GM19463 (cell line): ENCODE data around the gene HNRNPA0.

Experiments
- ATAC-seq: cut with Tn5 transposase; IDR thresholded peaks from one replicate; pipeline ENCODE4 v1.9.1; 2021; ENCODE audit warnings: mild to moderate bottlenecking, moderate library complexity; ENCODE audit not compliant: unreplicated experiment

HNRNPA0 gene

GRCh38 chr5:137728048-137728447 is 26.1 kb downstream of the HNRNPA0 start:
- no peak for ATAC-seq

GRCh38 chr5:137727623-137728022 is 26.5 kb downstream of the HNRNPA0 start:
- no peak for ATAC-seq

- ATAC-seq: no peak
Observed at GRCh38 chr5:137724251-137724650, 29.9 kb downstream of the HNRNPA0 start.

- no peak for ATAC-seq
Observed at GRCh38 chr5:137718611-137719010, 35.6 kb downstream of the HNRNPA0 start.

- ATAC-seq: no peak
Observed at GRCh38 chr5:137716337-137716736, 37.8 kb downstream of the HNRNPA0 start.

GRCh38 chr5:137715456-137715855 is 38.7 kb downstream of the HNRNPA0 start:
- ATAC-seq: no peak

GRCh38 chr5:137714946-137715345 is 39.2 kb downstream of the HNRNPA0 start:
- ATAC-seq: no peak

GRCh38 chr5:137714494-137714893 is 39.7 kb downstream of the HNRNPA0 start:
- ATAC-seq: no peak

- ATAC-seq: no peak
Observed at GRCh38 chr5:137712139-137712667, 42.0 kb downstream of the HNRNPA0 start.

- no peak for ATAC-seq
Observed at GRCh38 chr5:137710086-137710485, 44.1 kb downstream of the HNRNPA0 start.

GRCh38 chr5:137708796-137709559 is 45.2 kb downstream of the HNRNPA0 start:
- no peak for ATAC-seq

- ATAC-seq: no peak
Observed at GRCh38 chr5:137708062-137708461, 46.1 kb downstream of the HNRNPA0 start.

- ATAC-seq: no peak
Observed at GRCh38 chr5:137706841-137707240, 47.3 kb downstream of the HNRNPA0 start.

GRCh38 chr5:137705106-137705505 is 49.1 kb downstream of the HNRNPA0 start:
- ATAC-seq: no peak

- ATAC-seq: no peak
Observed at GRCh38 chr5:137703565-137703964, 50.6 kb downstream of the HNRNPA0 start.

GRCh38 chr5:137700282-137700680 is 53.9 kb downstream of the HNRNPA0 start:
- ATAC-seq: no peak

- ATAC-seq: no peak
Observed at GRCh38 chr5:137699336-137700281, 54.6 kb downstream of the HNRNPA0 start.

- no peak for ATAC-seq
Observed at GRCh38 chr5:137696481-137696880, 57.7 kb downstream of the HNRNPA0 start.

- ATAC-seq: no peak
Observed at GRCh38 chr5:137695651-137696428, 58.3 kb downstream of the HNRNPA0 start.
